ENCODE results near the gene ARHGAP1. TPM values are rescaled to one million over a fixed set of nuclear protein-coding genes. Genes with fewer than 3 reads are reported as not detected.

The ARHGAP1 gene
- total RNA-seq, 1 donor from 2014 or later = 19.2 TPM

- DNase-seq (ENCODE audit: low read depth in 2 of 2) = no peak
Observed at GRCh38 chr11:46642627-46643335, 57.6 kb downstream of the ARHGAP1 start.

GRCh38 chr11:46641639-46642038 is 58.8 kb downstream of the ARHGAP1 start:
- no peak for DNase-seq (ENCODE audit: low read depth in 2 of 2)

DNA sequence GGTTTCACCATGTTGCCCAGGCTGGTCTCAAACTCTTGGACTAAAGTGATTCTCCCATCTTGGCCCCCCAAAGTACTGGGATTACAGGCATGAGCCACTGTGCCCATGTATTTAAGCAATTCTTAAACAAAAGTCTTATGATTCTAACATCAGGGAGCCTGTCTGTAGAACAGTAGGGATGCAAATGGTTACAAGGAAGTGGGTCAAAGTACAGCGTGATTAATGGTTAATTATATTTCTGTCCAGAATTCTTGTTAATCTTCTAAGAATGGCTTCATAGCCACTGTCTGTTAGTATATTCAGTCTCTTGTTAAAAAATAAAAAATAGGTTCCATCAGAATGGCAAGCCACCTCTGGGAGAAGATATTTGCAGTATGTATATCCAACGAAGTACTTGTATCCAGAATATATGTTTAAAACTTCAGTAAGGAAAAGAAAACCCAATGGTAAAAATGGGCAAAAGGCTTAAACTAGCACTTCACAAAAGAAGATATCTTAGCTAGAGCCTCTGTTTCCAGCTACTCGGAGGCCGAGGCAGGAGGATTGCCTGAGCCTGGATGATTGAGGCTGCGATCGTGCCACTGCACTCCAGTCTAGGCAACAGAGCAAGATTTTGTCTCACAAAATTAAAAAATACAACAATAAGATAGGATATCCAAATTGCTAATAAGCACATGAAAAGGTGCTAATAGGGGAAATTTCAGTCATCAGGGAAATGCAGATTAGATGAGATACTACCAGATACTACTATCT is 60.2 kb downstream of the ARHGAP1 start:
- DNase-seq (ENCODE audit: low read depth in 2 of 2) = no peak

- DNase-seq (ENCODE audit: low read depth in 2 of 2) = no peak
Observed at GRCh38 chr11:46639197-46639839, 61.1 kb downstream of the ARHGAP1 start.

- DNase-seq (ENCODE audit: low read depth in 2 of 2) = no peak
Observed at GRCh38 chr11:46637546-46637945, 62.9 kb downstream of the ARHGAP1 start.

GRCh38 chr11:46635557-46636139 is 64.8 kb downstream of the ARHGAP1 start:
- DNase-seq (ENCODE audit: low read depth in 2 of 2) = no peak

DNA sequence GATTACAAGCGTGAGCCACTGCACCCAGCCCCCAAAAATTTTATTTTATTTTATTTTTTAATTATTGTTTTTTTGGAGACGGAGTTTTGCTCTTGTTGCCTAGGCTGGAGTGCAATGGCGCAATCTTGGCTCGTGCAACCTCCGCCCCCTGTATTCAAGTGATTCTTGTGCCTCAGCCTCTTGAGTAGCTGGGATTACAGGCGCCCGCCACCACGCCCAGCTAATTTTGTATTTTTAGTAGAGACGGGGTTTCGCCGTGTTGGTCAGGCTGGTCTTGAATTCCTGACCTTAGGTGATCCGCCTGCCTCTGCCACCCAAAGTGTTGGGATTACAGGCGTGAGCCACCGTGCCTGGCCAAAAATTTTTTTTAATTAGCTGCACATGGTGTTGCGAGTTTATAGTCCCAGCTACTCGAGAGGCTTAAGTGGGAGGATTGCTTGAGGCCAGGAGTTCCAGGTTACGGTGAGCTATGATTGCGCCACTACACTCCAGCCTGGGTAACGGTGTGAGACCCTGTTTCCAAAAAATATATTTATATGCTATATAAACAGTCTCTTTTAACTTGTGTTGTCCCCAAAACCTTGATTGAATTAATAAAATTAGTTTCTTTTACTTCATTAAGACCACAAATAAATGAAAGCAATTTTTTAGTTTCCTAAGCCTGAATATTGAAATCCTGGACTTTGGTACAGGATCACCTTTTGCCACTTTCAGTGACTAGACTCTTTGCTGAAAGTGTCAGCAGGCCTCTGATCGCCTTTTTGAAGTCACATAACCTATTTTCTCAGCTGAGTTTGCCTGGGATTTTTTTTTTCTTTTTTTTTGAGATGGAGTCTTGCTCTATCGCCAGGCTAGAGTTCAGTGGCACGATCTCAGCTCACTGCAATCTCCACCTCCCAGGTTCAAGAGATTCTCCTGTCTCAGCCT is 66.9 kb downstream of the ARHGAP1 start:
- DNase-seq (ENCODE audit: low read depth in 2 of 2) = no peak

DNA sequence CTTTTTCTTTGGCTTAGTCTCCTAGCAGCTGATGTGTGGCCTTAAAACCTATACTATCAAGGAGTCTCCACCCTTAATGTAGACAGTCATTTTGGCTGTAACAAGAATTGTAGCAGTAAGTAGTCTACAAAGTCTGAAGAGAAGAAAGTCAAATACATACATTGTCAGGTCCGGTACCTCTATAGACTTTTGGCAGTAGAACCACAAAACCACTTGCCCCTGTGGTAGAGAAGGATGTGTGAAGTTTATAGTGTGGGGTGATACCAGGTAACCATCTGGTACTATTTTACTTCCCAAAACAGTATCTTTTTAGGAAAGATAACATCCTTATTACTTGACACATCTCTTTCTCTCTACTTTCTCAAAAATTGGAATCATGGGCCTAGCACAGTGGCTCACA is 67.9 kb downstream of the ARHGAP1 start:
- no peak for DNase-seq (ENCODE audit: low read depth in 2 of 2)

DNA sequence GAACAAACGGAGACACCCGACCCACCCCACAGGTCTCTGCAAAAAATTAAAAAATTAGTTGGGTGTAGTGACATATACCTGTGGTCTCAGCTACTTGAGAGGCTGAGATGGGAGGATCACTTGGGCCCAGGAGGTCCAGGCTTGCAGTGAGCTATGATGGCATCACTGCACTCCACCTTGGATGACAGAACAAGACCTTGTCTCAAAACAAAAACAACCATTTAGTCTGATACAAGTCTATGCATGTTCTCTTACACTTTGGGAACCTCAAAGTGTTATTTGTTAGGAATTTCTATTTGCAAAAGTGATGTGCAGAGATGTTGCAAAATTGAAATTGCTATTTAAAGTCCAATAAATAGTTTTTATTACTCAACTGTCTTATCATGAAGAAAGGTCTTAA is 68.7 kb downstream of the ARHGAP1 start:
- DNase-seq (ENCODE audit: low read depth in 2 of 2) = no peak

GRCh38 chr11:46630237-46630636 is 70.2 kb downstream of the ARHGAP1 start:
- no peak for DNase-seq (ENCODE audit: low read depth in 2 of 2)

DNA sequence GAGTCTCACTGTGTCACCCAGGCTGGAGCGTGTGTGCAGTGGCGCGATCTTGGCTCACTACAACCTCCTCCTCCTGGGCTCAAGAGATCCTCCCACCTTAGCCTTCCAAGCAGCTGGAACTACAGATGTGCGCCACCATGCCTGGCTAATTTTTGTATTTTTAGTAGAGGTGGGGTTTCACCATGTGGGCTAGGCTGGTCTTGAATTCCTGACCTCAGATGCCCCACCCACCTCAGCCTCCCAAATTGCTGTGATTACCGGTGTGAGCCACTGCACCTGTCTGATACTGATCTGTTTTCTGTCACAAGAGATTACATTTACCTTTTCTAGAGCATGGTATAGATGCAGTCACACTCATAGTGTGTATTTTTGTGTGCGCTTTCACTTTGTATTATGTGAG is 71.5 kb downstream of the ARHGAP1 start:
- DNase-seq (ENCODE audit: low read depth in 2 of 2) = no peak

Other genes with a start within 250 kb of the ARHGAP1 start
- gene AMBRA1, start 106.6 kb downstream of the ARHGAP1 start, total RNA-seq = 12.4 and 15.3 TPM in 2 replicates
- gene HARBI1, start 83.4 kb downstream of the ARHGAP1 start, total RNA-seq = 3.5 and 5.0 TPM in 2 replicates
- 47.5 and 52.8 TPM in 2 replicates for gene ATG13, start 83.1 kb downstream of the ARHGAP1 start, total RNA-seq
- 3.3 and 4.2 TPM in 2 replicates for gene ZNF408, start 412 bp upstream of the ARHGAP1 start, total RNA-seq
- gene F2, start 18.6 kb upstream of the ARHGAP1 start, total RNA-seq = not detected in 2 replicates
- 40.8 and 42.5 TPM in 2 replicates for gene CKAP5, start 145.7 kb upstream of the ARHGAP1 start, total RNA-seq
- 0.40 and 0.87 TPM in 2 replicates for gene LRP4, start 217.9 kb upstream of the ARHGAP1 start, total RNA-seq
- 9.1 and 11.3 TPM in 2 replicates for gene CSTPP1, start 236.1 kb upstream of the ARHGAP1 start, total RNA-seq

All from lung microvascular endothelial cell (primary cell).